NCI-H128 (cell line): ENCODE data around the gene TMEM245.

Experiments
- DNase-seq: peaks from one replicate; lab custom pipeline; 2025; ENCODE audit not compliant: unreplicated experiment; lab: John Stamatoyannopoulos, UW

TMEM245 gene

GRCh38 chr9:109033941-109034700 is 85.6 kb downstream of the TMEM245 start:
- DNase-seq, result no peak

- no peak for DNase-seq
Measured at GRCh38 chr9:109031241-109031640, 88.5 kb downstream of the TMEM245 start.

GRCh38 chr9:109030426-109030825 is 89.3 kb downstream of the TMEM245 start:
- no peak for DNase-seq

- no peak for DNase-seq
Measured at GRCh38 chr9:109028457-109028856, 91.3 kb downstream of the TMEM245 start.

DNA sequence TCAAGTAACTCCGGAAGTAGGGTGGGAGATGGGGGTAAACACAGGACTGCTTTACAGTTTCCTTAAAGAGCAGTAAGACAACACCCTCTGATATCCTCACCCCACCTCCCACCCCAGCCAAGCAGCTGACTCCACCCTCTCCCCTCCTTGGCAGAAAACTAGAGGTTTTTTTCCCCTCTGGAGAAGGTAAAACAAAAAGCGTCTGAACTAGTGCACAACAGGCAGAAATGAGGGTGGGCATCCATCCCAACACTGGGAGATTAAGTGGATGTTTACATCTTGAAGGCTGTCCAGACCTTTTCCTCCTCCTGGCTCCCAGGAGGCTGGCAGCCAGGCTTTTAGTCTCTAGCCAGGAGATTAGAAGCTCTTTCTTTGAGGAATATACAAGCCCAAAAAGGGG is 92.6 kb downstream of the TMEM245 start:
- no peak for DNase-seq

DNA sequence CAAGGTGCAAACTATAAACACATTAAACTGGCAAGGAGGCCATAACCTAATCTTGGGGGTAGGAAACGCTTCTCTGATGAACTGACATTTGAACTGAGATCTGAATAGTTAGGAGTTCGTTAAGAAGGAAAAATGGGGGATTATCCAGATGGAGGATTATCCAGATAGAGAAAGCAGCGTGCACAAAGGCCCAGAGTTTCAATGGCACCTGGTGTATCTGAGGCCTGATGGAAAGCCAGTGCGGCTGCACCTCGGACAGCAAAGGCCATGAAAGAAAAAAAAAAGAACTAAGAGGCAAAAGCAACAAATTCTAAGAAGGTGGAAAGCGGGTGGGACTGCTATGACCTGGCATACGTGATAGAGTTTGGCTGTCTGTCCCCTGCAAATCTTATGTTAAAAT is 93.4 kb downstream of the TMEM245 start:
- DNase-seq, result no peak

DNA sequence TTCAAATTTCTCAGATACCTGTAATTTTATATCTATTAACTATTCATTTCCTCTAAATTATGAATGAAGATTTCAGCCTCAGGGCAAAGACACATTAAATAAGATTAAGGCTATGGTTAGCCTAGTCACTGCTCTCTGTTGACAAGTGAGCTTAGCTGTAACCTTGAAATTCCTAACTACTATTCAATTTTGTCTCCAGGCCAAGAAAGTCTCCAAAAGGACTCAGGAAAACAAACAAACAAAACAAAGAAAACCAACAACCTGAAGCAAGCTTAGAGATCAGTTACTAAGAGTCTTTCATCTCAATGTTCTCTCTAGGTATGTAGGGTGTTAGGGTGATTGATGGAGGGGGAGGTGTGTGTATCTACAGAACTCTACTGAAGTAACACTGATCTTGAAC is 96.9 kb downstream of the TMEM245 start:
- no peak for DNase-seq

GRCh38 chr9:109020581-109021511 is 98.9 kb downstream of the TMEM245 start:
- DNase-seq, result no peak

GRCh38 chr9:109020113-109020512 is 99.6 kb downstream of the TMEM245 start:
- no peak for DNase-seq

DNA sequence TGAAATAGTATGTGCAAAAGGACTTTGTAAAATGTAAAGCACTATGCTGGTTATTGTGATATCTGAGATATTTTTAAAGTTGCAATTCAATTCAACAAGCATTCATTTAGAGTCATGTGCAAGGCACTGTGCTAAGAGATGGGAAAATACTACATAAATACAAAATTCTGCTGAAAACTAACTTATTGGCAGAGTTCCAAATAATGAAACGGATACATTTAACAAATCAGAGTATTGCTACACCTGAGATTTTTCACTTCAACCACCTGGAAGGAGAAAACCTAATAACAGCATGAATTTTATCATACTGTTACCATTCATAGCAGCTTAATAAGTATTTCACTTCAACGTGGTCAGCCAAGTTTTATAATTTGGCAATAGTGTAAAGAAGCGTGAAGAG is 100.3 kb downstream of the TMEM245 start:
- DNase-seq, result no peak

- DNase-seq, result no peak
Measured at GRCh38 chr9:109017493-109017892, 102.3 kb downstream of the TMEM245 start.

DNA sequence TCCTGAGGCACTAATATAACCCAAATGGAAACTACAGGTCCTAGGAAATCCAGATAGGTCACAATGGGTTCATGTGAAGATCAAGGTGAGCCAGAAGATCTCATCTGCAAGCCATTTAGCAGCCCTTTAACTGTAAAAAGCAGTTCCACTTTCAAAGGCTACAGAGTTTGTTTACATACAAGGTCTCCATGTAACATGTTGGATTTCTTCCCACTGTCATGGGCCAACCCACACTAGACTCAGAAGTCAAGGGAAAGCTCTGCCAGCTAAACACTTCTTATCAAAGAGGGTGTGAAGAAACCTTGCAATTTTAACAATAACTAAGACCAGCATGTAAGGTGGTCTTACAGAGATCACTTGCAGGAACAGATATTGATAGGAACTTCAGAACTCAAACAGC is 102.7 kb downstream of the TMEM245 start:
- DNase-seq, result no peak

DNA sequence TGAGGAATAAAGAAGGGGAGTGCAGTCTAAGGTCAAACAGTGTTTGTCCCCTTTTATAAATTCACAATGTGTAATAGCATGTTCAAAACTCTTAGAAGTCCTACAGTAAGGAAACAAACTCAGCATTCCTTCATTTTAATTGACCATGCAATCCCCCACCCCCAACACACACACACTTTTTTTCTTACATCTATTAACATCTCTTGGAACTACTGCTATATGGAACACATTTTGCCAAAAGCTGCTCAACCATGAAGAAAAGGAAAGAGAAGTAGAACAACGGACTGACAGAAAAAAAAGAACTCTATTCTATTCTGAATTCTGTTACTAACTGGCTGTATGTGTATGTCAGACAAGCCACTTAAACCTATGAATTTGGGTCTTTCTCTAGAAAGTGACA is 103.6 kb downstream of the TMEM245 start:
- DNase-seq, result no peak

GRCh38 chr9:109014608-109015280 is 105.0 kb downstream of the TMEM245 start:
- no peak for DNase-seq

DNA sequence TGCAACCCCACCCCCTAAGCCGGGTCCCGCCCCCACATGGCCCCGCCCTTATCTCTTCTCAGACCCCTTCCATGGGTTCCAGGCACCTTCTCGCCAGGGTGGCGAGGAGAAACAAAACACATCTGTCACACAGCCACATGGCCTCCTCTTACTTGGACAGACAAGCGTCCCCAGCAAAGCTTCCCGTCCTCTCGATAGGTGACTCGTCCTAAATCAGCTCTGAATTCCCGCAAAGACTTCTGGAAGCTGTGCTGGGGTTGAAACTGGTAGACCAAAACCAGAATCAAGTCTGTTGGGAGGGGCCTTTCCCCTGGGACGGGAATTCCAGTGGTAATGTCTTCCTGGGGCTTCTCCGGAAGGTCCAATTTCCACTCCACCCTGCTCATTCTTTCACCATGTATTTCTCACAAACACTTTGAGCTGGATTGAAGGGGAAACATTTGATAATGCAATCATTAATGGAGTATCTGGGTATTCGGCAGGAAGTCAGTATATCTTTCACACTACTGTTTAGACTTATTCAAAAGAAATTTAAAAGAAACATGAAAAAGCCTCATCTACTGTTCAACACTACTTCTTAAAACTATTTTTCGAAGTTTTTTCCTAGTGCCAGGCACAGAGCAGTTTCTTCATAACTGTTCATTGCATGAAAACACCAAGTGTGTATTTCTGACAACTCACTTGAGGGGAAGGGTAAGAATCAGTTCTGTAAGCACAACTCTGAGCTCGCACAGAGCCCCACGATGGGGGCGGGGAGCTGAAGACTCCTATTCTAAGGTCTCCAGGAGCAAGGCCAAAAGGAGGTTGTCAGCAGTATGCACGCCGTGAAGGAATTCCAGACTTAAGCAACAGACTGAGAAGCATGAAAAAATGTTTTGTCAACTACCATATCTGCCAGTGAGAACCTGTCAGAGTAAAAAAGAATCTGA is 105.8 kb downstream of the TMEM245 start:
- no peak for DNase-seq

GRCh38 chr9:109012876-109013678 is 106.7 kb downstream of the TMEM245 start, which contains the start of gene CTNNAL1:
Gene CTNNAL1 (minus strand): TSS chr9:109013499. CDS start chr9:109013442, 57 bp downstream.
- DNase-seq, result peak; percentile 48

GRCh38 chr9:109012009-109012875 is 107.5 kb downstream of the TMEM245 start:
- no peak for DNase-seq

- no peak for DNase-seq
Measured at GRCh38 chr9:109011231-109011671, 108.5 kb downstream of the TMEM245 start.

DNA sequence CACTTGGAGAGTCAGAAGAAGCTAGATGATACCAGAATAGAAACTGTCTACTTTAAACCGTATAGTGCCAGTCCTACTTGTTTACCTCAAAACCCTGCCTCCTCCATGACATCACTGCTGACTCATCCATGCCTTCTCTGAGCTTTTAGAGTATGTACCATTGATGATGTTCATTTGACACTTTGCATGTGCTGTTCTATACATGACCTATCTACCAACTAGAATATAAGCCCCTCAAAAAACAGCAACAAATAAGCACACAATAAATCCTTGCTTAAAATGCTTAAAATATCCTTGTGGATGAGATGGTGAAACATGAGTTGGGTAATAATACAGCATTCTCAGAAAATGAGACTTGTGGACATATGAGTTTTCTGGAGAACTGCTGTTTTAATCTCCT is 109.0 kb downstream of the TMEM245 start:
- no peak for DNase-seq
